ENCODE data around the gene CSRP3.

- TF ChIP-seq CTCF (conservative IDR thresholded peaks at IDR 0.05; ENCODE audit: low read length) (no peak), EZH2phosphoT487 (IDR thresholded peaks at IDR 0.05; ENCODE audit: borderline replicate concordance) (no peak)
Measured at GRCh38 chr11:19216709-19217374, 15.1 kb upstream of the CSRP3 start.

All from Loucy (cell line).